ENCODE results near the gene LGR4. TPM values are rescaled to one million over a fixed set of nuclear protein-coding genes. Genes with fewer than 3 reads are reported as not detected.

Gene LGR4
- total RNA-seq, 1 donor from 2014 or later = 13.0 TPM

DNA sequence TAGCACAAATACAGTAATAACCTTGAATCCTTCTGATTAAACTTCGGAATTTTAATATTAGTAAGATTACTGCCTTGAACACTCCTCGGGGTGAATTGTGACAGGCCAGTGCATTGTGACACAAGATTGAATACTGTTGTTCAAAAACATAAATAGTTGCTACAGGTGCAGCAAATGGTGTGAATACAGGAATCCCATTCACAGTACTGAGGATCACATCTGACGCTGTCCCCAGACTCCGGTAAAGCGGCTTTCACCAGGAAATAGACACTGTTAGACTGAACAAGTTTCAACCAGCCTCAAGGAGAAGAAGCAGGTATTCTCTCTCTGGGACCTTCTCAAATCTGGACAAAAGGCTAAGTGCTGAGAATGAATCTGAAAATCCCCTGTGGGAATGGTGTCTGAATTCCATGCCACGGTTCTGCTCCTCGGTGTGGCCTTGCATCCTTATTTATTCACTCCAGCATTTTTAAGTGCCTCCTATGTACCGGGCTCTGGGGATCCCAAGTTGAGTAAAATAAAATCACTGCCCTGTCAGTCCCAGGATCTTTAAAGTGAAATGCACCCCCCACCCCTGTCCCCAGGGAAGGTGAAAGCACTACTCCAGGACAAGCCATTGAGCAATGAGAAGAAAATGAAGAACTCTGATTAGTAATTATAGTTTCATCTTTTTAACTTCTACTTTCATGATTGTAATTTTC is 3.4 kb downstream of the LGR4 start:
- no peaks in the 10 kb centered on the region for H3K27me3 ChIP-seq (ENCODE audit: low read depth)
- no peak for TF ChIP-seq CTCF (IDR thresholded peaks at IDR 0.05; ENCODE audit: borderline replicate concordance)
- peak overlapping the region; percentile 85 for H3K4me3 ChIP-seq
- no peak for DNase-seq
- no peaks in the 10 kb centered on the region for H3K9me3 ChIP-seq (replicated peaks)
- peak overlapping the region; percentile 96 for H3K27ac ChIP-seq (replicated peaks)
- intact Hi-C loops (cut with micrococcal nuclease) = no loop called here
- no peaks in the 10 kb centered on the region for H3K36me3 ChIP-seq
- peaks cover 68% of the 10 kb centered on the region for H3K4me1 ChIP-seq

DNA sequence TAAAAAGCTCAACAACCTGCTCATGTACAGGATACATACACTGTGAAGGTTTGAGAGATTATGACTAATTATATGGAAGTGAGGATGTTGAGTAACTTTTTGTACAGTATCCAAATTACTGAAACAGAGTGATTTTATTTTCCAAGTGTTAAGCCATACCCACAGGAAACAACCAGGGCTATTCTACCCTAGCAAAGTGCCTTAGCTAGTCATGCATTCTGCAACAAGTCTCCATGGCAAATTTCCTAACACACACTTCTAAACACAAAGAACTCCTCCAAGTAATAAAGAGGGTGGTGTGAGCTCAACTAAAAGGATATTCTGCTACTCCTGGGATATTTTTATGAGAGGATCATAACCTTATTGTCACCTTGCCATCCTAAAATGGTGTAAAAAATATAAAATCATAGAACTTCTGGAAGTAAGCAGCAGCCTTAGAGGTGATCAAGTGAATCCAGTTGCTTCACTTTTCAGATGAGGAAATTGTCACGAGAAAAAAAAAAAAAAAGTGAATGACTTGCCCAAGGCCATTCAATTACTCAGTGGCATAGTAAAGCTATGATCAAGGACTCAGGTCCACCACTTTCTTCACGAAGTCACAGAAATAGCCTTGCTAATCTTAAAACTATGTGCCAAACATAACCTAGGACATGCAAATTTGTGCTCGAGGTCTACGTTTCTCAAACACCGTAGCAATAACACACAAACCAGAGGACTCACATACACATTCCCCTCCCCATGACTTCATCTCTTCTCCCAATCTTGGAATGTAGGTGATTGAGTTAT is 4.2 kb downstream of the LGR4 start:
- Histone ChIP-seq H3K27ac (replicated peaks) (peak overlapping the region; percentile 96), H3K4me1 (peaks cover 76% of the 10 kb centered on the region), H3K27me3 (ENCODE audit: low read depth) (no peaks in the 10 kb centered on the region), H3K4me3 (peak overlapping the region; percentile 85), H3K9me3 (replicated peaks) (no peaks in the 10 kb centered on the region), H3K36me3 (no peaks in the 10 kb centered on the region)
- DNase-seq = no peak
- no peak for TF ChIP-seq CTCF (IDR thresholded peaks at IDR 0.05; ENCODE audit: borderline replicate concordance)
- intact Hi-C loops (cut with micrococcal nuclease) = no loop called here

GRCh38 chr11:27467181-27467913 is 5.2 kb downstream of the LGR4 start:
- Histone ChIP-seq H3K36me3 (no peaks in the 10 kb centered on the region), H3K4me3 (no peak overlapping the region)
- intact Hi-C loops (cut with micrococcal nuclease) = no loop called here

DNA sequence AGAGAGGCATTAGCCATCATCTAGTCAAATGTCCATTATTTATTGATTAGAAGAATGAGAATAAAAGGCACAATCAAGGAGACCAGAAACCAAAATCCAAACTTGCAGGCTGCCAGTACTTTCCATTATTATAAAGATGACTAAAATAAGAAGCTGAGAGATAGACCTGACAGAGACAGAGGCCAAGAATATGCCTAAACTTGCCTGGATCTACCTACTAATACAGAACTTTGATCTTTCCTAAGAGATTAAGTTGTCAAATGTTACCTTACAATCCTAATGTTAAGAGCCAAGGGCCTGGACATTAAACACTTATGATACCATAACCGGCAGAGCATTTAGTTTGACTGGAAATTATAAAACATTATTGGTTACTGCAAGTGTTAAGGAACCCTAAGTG is 6.2 kb downstream of the LGR4 start:
- Histone ChIP-seq H3K27ac (replicated peaks) (peak overlapping the region; percentile 51), H3K36me3 (no peaks in the 10 kb centered on the region), H3K4me3 (peak overlapping the region; percentile 30), H3K27me3 (ENCODE audit: low read depth) (no peaks in the 10 kb centered on the region), H3K9me3 (replicated peaks) (no peaks in the 10 kb centered on the region), H3K4me1 (peaks cover 70% of the 10 kb centered on the region)
- intact Hi-C loops (cut with micrococcal nuclease) = no loop called here
- no peak for TF ChIP-seq CTCF (IDR thresholded peaks at IDR 0.05; ENCODE audit: borderline replicate concordance)
- no peak for DNase-seq

More at GRCh38 chr11:27467181-27467913, 5.2 kb downstream of the LGR4 start:
- TF ChIP-seq CTCF (IDR thresholded peaks at IDR 0.05; ENCODE audit: borderline replicate concordance) = no peak
- no peaks in the 10 kb centered on the region for H3K9me3 ChIP-seq (replicated peaks)
- H3K27me3 ChIP-seq (ENCODE audit: low read depth) = no peaks in the 10 kb centered on the region
- DNase-seq = no peak
- peak overlapping the region; percentile 96 for H3K27ac ChIP-seq (replicated peaks)
- peaks cover 76% of the 10 kb centered on the region for H3K4me1 ChIP-seq

DNA sequence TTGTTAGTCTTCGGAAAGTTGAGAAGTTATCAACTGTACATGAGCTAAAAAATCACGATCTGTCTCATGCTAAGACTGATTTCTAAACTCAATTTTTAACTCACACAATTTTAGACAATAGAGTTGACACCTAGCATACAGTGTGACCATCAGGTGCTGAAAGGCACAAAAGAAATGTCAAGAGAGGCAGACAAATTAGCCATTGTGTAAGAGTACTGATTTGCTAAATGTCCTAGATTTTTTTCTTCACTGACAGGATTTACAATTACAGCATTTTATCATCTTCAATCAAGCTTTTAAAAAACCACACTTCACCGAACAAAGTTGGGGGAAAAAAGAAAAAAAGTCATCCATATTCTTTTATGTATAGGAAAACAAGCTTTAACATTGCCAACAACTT is 7.0 kb downstream of the LGR4 start:
- H3K9me3 ChIP-seq (replicated peaks) = no peaks in the 10 kb centered on the region
- H3K27ac ChIP-seq (replicated peaks) = peak overlapping the region; percentile 51
- no peaks in the 10 kb centered on the region for H3K27me3 ChIP-seq (ENCODE audit: low read depth)
- no peaks in the 10 kb centered on the region for H3K36me3 ChIP-seq
- no peak for DNase-seq
- H3K4me1 ChIP-seq = peaks cover 62% of the 10 kb centered on the region
- intact Hi-C loops (cut with micrococcal nuclease) = no loop called here
- TF ChIP-seq CTCF (IDR thresholded peaks at IDR 0.05; ENCODE audit: borderline replicate concordance) = no peak
- peak overlapping the region; percentile 30 for H3K4me3 ChIP-seq
